ENCODE data around the gene SLC39A3.

- TF ChIP-seq CTCF (IDR thresholded peaks at IDR 0.05; ENCODE audit: low read length) (no peak), EZH2 (IDR thresholded peaks at IDR 0.05; ENCODE audit: borderline replicate concordance, low read length) (no peak)
Observed at GRCh38 chr19:2706251-2706650, 33.6 kb downstream of the SLC39A3 start.

All from OCI-LY1 (cell line).